Smooth muscle cell (in vitro differentiated cells): ENCODE measurements around the gene UBAC2. TPM values are rescaled to one million over a fixed set of nuclear protein-coding genes. Genes with fewer than 3 reads are reported as not detected.

ENCODE experiments used
- DNase-seq: peaks from one replicate; lab custom pipeline; 2025; ENCODE audit not compliant: unreplicated experiment; lab: John Stamatoyannopoulos, UW
- H2AFZ ChIP-seq: fragments of 200-600 bp; sonication (generic); 2 replicates; pipeline ENCODE4 v1.6.0; 2016; ENCODE audit warnings: antibody characterized with exemption, low read depth, mild to moderate bottlenecking
- H3F3A ChIP-seq: fragments of 200-600 bp; sonication (generic); 2 replicates; pipeline ENCODE4 v1.6.0; 2017; ENCODE audit warnings: antibody characterized with exemption, low read depth
- H3K27ac ChIP-seq: fragments of 200-600 bp; sonication (generic); 2 replicates; pipeline ENCODE4 v1.5.1; 2016; ENCODE audit warnings: low read depth, mild to moderate bottlenecking
- H3K27me3 ChIP-seq: fragments of 200-600 bp; sonication (generic); 2 replicates; pipeline ENCODE4 v1.6.1; 2016; ENCODE audit warnings: low read depth, mild to moderate bottlenecking
- H3K36me3 ChIP-seq: fragments of 200-600 bp; sonication (generic); 2 replicates; pipeline ENCODE4 v1.5.1; 2016; ENCODE audit warnings: low read depth
- H3K4me1 ChIP-seq: fragments of 200-600 bp; sonication (generic); 2 replicates; pipeline ENCODE4 v1.5.1; 2016; ENCODE audit warnings: low read depth
- H3K4me2 ChIP-seq: fragments of 200-600 bp; sonication (generic); 2 replicates; pipeline ENCODE4 v1.6.0; 2016; ENCODE audit warnings: mild to moderate bottlenecking
- H3K4me3 ChIP-seq: fragments of 200-600 bp; sonication (generic); 2 replicates; pipeline ENCODE4 v1.5.1; 2016; ENCODE audit warnings: mild to moderate bottlenecking
- H3K79me2 ChIP-seq: fragments of 200-600 bp; sonication (generic); 2 replicates; pipeline ENCODE4 v1.6.0; 2016; ENCODE audit warnings: low read depth, mild to moderate bottlenecking
- H3K9ac ChIP-seq: fragments of 200-600 bp; sonication (generic); 2 replicates; pipeline ENCODE4 v1.6.0; 2016; ENCODE audit warnings: low read depth
- H3K9me3 ChIP-seq: fragments of 200-600 bp; sonication (generic); replicated peaks from 2 replicates; pipeline ENCODE4 v1.5.1; 2016; ENCODE audit warnings: low read depth
- H4K20me1 ChIP-seq: fragments of 200-600 bp; sonication (generic); 2 replicates; pipeline ENCODE4 v1.6.0; 2016; ENCODE audit warnings: low read depth
- CTCF ChIP-seq: fragments of 200-600 bp; sonication (generic); IDR thresholded peaks from 2 replicates; pipeline ENCODE4 v1.5.1; 2017; ENCODE audit warnings: borderline replicate concordance, mild to moderate bottlenecking, antibody characterized with exemption; ENCODE audit not compliant: insufficient read depth, poor library complexity, severe bottlenecking
- WGBS: methylation state at CpG from one replicate; pipeline ENCODE4 v1.1.7; 2016; ENCODE audit warnings: low lambda C conversion rate; 5-methylcytosine and 5-hydroxymethylcytosine counted together
- polyA plus RNA-seq: library from polyadenylated mRNA; unstranded; fragments of >200 nt; fragmentation: Nextera tagmentation; extraction: Ambion mirVana; gene quantifications from 2 replicates; pipeline ENCODE4 v1.2.1, GENCODE V29; 2016
- total RNA-seq: library from RNA; depleted of rRNA; stranded (reverse); fragments of >200 nt; gene quantifications from 2 replicates; pipeline ENCODE4 v1.2.3, GENCODE V29; 2014

The UBAC2 gene
- total and polyA plus RNA-seq, 2 experiments from 2014 or later = 58.4 to 74.0 TPM

- WGBS = 85% methylated on average over 1 of the region's 1 CpG
- H4K20me1 ChIP-seq = no peaks in the 10 kb centered on the region
- no peak overlapping the region for H3K4me2 ChIP-seq
- H3K4me3 ChIP-seq = no peak overlapping the region
- H3K79me2 ChIP-seq = no peaks in the 10 kb centered on the region
- H3K27me3 ChIP-seq = peaks cover 4% of the 10 kb centered on the region
- DNase-seq = no peak
- H3K4me1 ChIP-seq = peaks cover 11% of the 10 kb centered on the region
- H3K27ac ChIP-seq = no peak overlapping the region
- no peak overlapping the region for H2AFZ ChIP-seq
- H3K9me3 ChIP-seq = no peaks in the 10 kb centered on the region
- no peaks in the 10 kb centered on the region for H3F3A ChIP-seq
- no peak overlapping the region for H3K9ac ChIP-seq
- TF ChIP-seq CTCF = no peak
- no peaks in the 10 kb centered on the region for H3K36me3 ChIP-seq
These were observed 212.2 kb downstream of the UBAC2 start for GRCh38 chr13:99412856-99413255.

- no peaks in the 10 kb centered on the region for H3F3A ChIP-seq
- H3K27ac ChIP-seq = no peak overlapping the region
- no peak overlapping the region for H3K4me2 ChIP-seq
- H3K36me3 ChIP-seq = no peaks in the 10 kb centered on the region
- DNase-seq = no peak
- no peak overlapping the region for H3K9ac ChIP-seq
- H3K4me3 ChIP-seq = no peak overlapping the region
- TF ChIP-seq CTCF = no peak
- H3K27me3 ChIP-seq = peaks cover 4% of the 10 kb centered on the region
- H3K79me2 ChIP-seq = no peaks in the 10 kb centered on the region
- WGBS = 90% methylated on average over 15 of the region's 15 CpGs
- peaks cover 11% of the 10 kb centered on the region for H3K4me1 ChIP-seq
- H2AFZ ChIP-seq = no peak overlapping the region
- H3K9me3 ChIP-seq = no peaks in the 10 kb centered on the region
- H4K20me1 ChIP-seq = no peaks in the 10 kb centered on the region
These were observed 213.7 kb downstream of the UBAC2 start for GRCh38 chr13:99414048-99414995.

GRCh38 chr13:99415014-99415650 lies 214.5 kb downstream of the UBAC2 start:
- TF ChIP-seq CTCF = no peak
- WGBS = 95% methylated on average over 13 of the region's 13 CpGs
- Histone ChIP-seq H4K20me1 (no peaks in the 10 kb centered on the region), H3K79me2 (no peaks in the 10 kb centered on the region), H2AFZ (no peak overlapping the region), H3K36me3 (no peaks in the 10 kb centered on the region), H3F3A (no peaks in the 10 kb centered on the region), H3K27ac (no peak overlapping the region), H3K4me2 (no peak overlapping the region), H3K9me3 (no peaks in the 10 kb centered on the region), H3K9ac (no peak overlapping the region), H3K4me1 (peaks cover 11% of the 10 kb centered on the region), H3K4me3 (no peak overlapping the region), H3K27me3 (peaks cover 4% of the 10 kb centered on the region)
- DNase-seq = no peak
